IMR-90 (cell line): ENCODE measurements around the gene BCAP31. TPM values are rescaled to one million over a fixed set of nuclear protein-coding genes. Genes with fewer than 3 reads are reported as not detected.

ENCODE experiments used
- ATAC-seq: fragments of 200-7000 bp; cut with Tn5 transposase; 2 replicates; pipeline ENCODE4 v1.9.1; 2020; ENCODE audit warnings: low read depth, mild to moderate bottlenecking, moderate library complexity
- Bru-seq: library from RNA; stranded (reverse); fragments of 400-500 nt; gene quantifications from one replicate; lab custom pipeline; 2021; lab: Mats Ljungman, UMichigan
- BruChase-seq, 2 experiments: library from RNA; stranded (reverse); fragments of 400-500 nt; gene quantifications; one replicate each; lab custom pipeline; 2021; lab: Mats Ljungman, UMichigan
- BruUV-seq: library from RNA; stranded (reverse); fragments of 400-500 nt; replicated peaks from 2 replicates; lab custom pipeline; 2021; lab: Mats Ljungman, UMichigan
- CTCF ChIA-PET: fragments of 300-600 bp; formaldehyde crosslinking; extraction: SDS; loops from one replicate; lab custom pipeline; 2021; ENCODE audit warnings: antibody characterized with exemption; lab: Yijun Ruan, JAX
- POLR2A ChIA-PET: fragments of 300-600 bp; sonication (Branson Sonifier 250); formaldehyde crosslinking; loops from one replicate; lab custom pipeline; 2022; ENCODE audit warnings: antibody characterized with exemption; ENCODE audit not compliant: unreplicated experiment; lab: Charles Lee
- DNase-seq: peaks from one replicate; pipeline ENCODE4 v3.0.0; 2013
- H2AFZ ChIP-seq: replicated peaks from 2 replicates; pipeline ENCODE3; 2013; ENCODE audit warnings: low read length, mild to moderate bottlenecking; ENCODE audit not compliant: poor library complexity
- H2AK5ac ChIP-seq: 2 replicates; pipeline ENCODE4 v1.6.1; 2013; ENCODE audit warnings: low read depth, low read length, inconsistent platforms
- H2AK9ac ChIP-seq: replicated peaks from 2 replicates; pipeline ENCODE3; 2013; ENCODE audit warnings: mild to moderate bottlenecking, low read depth, low read length, moderate library complexity; ENCODE audit not compliant: poor library complexity
- H2BK120ac ChIP-seq: 2 replicates; pipeline ENCODE4 v1.6.1; 2013; ENCODE audit warnings: low read depth, low read length, inconsistent platforms
- H2BK15ac ChIP-seq: 3 replicates; pipeline ENCODE4 v1.6.1; 2013; ENCODE audit warnings: low read depth, low read length, inconsistent platforms
- H2BK20ac ChIP-seq: 2 replicates; pipeline ENCODE4 v1.6.1; 2013; ENCODE audit warnings: low read depth, mild to moderate bottlenecking, inconsistent platforms, low read length, moderate library complexity
- H2BK5ac ChIP-seq: 2 replicates; pipeline ENCODE4 v1.6.1; 2013; ENCODE audit warnings: mild to moderate bottlenecking, low read depth, low read length, inconsistent platforms; ENCODE audit not compliant: poor library complexity, severe bottlenecking
- H3K14ac ChIP-seq: replicated peaks from 2 replicates; pipeline ENCODE4 v1.6.1; 2013; ENCODE audit warnings: low read depth, low read length, inconsistent platforms
- H3K18ac ChIP-seq: 2 replicates; pipeline ENCODE4 v1.6.1; 2013; ENCODE audit warnings: low read depth, low read length, control low read depth
- H3K23ac ChIP-seq: 2 replicates; pipeline ENCODE4 v1.6.1; 2013; ENCODE audit warnings: low read depth, low read length, inconsistent platforms
- H3K27ac ChIP-seq: 2 replicates; pipeline ENCODE4 v1.5.1; 2013; ENCODE audit warnings: mild to moderate bottlenecking, control low read depth, low read length; ENCODE audit not compliant: insufficient read depth
- H3K27me3 ChIP-seq: 2 replicates; pipeline ENCODE4 v1.6.1; 2013; ENCODE audit warnings: low read length; ENCODE audit not compliant: control insufficient read depth, insufficient read depth
- H3K36me3 ChIP-seq: 2 replicates; pipeline ENCODE4 v1.6.1; 2013; ENCODE audit warnings: low read length, mixed read lengths; ENCODE audit not compliant: control insufficient read depth, insufficient read depth
- H3K4ac ChIP-seq: 2 replicates; pipeline ENCODE4 v1.6.1; 2013; ENCODE audit warnings: low read depth, low read length, inconsistent platforms
- H3K4me1 ChIP-seq: 2 replicates; pipeline ENCODE4 v1.6.1; 2013; ENCODE audit warnings: low read length, mixed read lengths; ENCODE audit not compliant: control insufficient read depth, insufficient read depth
- H3K4me2 ChIP-seq: 2 replicates; pipeline ENCODE4 v1.6.1; 2013; ENCODE audit warnings: low read depth, mild to moderate bottlenecking, control low read depth, low read length, moderate library complexity
- H3K4me3 ChIP-seq: 2 replicates; pipeline ENCODE4 v1.5.1; 2013; ENCODE audit warnings: low read depth, mild to moderate bottlenecking, control low read depth, low read length, moderate library complexity; ENCODE audit not compliant: insufficient read depth
- H3K56ac ChIP-seq: 2 replicates; pipeline ENCODE4 v1.6.1; 2013; ENCODE audit warnings: low read length, inconsistent platforms; ENCODE audit not compliant: insufficient read depth; ENCODE audit errors: extremely low read depth
- H3K79me1 ChIP-seq, 2 experiments: 2 replicates each; pipeline ENCODE4 v1.6.1; 2013; ENCODE audit warnings: low read length in 2 of 2, inconsistent platforms in 1 of 2, low read depth in 1 of 2
- H3K9ac ChIP-seq: 2 replicates; pipeline ENCODE4 v1.6.1; 2013; ENCODE audit warnings: low read depth, low read length, control low read depth
- H3K9me1 ChIP-seq: 2 replicates; pipeline ENCODE4 v1.6.1; 2013; ENCODE audit warnings: low read length, inconsistent platforms; ENCODE audit not compliant: insufficient read depth
- H3K9me3 ChIP-seq: 2 replicates; pipeline ENCODE4 v1.6.1; 2013; ENCODE audit warnings: low read length; ENCODE audit not compliant: control insufficient read depth, insufficient read depth
- H4K20me1 ChIP-seq: 2 replicates; pipeline ENCODE4 v1.6.1; 2013; ENCODE audit warnings: low read length, inconsistent platforms; ENCODE audit not compliant: insufficient read depth
- H4K5ac ChIP-seq: 2 replicates; pipeline ENCODE4 v1.6.1; 2013; ENCODE audit warnings: mild to moderate bottlenecking, low read depth, low read length, control low read depth
- H4K8ac ChIP-seq, 2 experiments: 2 replicates each; pipeline ENCODE4 v1.6.1; 2013; ENCODE audit warnings: low read depth in 2 of 2, low read length in 2 of 2, control low read depth in 1 of 2, inconsistent platforms in 1 of 2
- H4K91ac ChIP-seq: 2 replicates; pipeline ENCODE4 v1.6.1; 2013; ENCODE audit warnings: low read depth, low read length, inconsistent platforms; ENCODE audit not compliant: insufficient read depth
- BHLHE40 ChIP-seq: fragments of 150-350 bp; IDR thresholded peaks from 2 replicates; pipeline ENCODE4 v1.6.1; 2016; ENCODE audit warnings: mild to moderate bottlenecking, low read depth, low read length
- CEBPB ChIP-seq: IDR thresholded peaks from 2 replicates; pipeline ENCODE4 v1.6.1; 2012; ENCODE audit warnings: low read depth, low read length, improper control_type of control experiment
- MAZ ChIP-seq: IDR thresholded peaks from 2 replicates; pipeline ENCODE4 v1.6.1; 2012; ENCODE audit warnings: low read depth, mild to moderate bottlenecking, low read length, improper control_type of control experiment, moderate library complexity, borderline replicate concordance
- MXI1 ChIP-seq: IDR thresholded peaks from 2 replicates; pipeline ENCODE4 v1.6.1; 2012; ENCODE audit warnings: low read depth, mild to moderate bottlenecking, low read length, moderate library complexity, borderline replicate concordance
- NFE2L2 ChIP-seq: fragments of 150-350 bp; IDR thresholded peaks from 2 replicates; pipeline ENCODE4 v1.6.1; 2016; ENCODE audit warnings: low read depth, mild to moderate bottlenecking, low read length
- POLR2A ChIP-seq: IDR thresholded peaks from 2 replicates; pipeline ENCODE4 v1.6.1; 2012; ENCODE audit warnings: mild to moderate bottlenecking, low read depth, low read length
- RAD21 ChIP-seq: IDR thresholded peaks from 2 replicates; pipeline ENCODE4 v1.6.1; 2012; ENCODE audit warnings: low read length, improper control_type of control experiment
- RFX5 ChIP-seq: IDR thresholded peaks from 2 replicates; pipeline ENCODE4 v1.8.0; 2012; ENCODE audit warnings: low read depth, mild to moderate bottlenecking, low read length, moderate library complexity
- USF2 ChIP-seq: fragments of 150-350 bp; IDR thresholded peaks from 2 replicates; pipeline ENCODE4 v1.6.1; 2017; ENCODE audit warnings: mild to moderate bottlenecking, antibody characterized with exemption, low read length, low read depth
- WGBS, 2 experiments: methylation state at CpG; one replicate each; pipeline versions ENCODE4 v1.1.5 to v1.1.7; 2013; ENCODE audit warnings: missing lambda C conversion rate in 2 of 2; ENCODE audit not compliant: insufficient read length in 1 of 2; ENCODE audit errors: extremely low coverage in 2 of 2; 5-methylcytosine and 5-hydroxymethylcytosine counted together
- dilution Hi-C: fragments of 300-500 bp; cut with HindIII; formaldehyde crosslinking; loops from one replicate; pipeline ENCODE4 v1.14.3; 2018; ENCODE audit warnings: low sequenced_read_pairs; ENCODE audit not compliant: unreplicated experiment
- in situ Hi-C: fragments of 300-500 bp; cut with MboI; formaldehyde crosslinking; loops from 3 replicates; pipeline ENCODE4 v1.14.3; 2019; ENCODE audit warnings: low sequenced_read_pairs, inconsistent platforms, mixed read lengths
- intact Hi-C: fragments of 100-400 bp; cut with micrococcal nuclease; formaldehyde crosslinking; loops from 2 replicates; pipeline ENCODE4 v1.10.0; 2022
- long read RNA-seq: library from polyadenylated mRNA; unstranded; transcript quantifications from one replicate; pipeline ENCODE4 v2.0.0, GENCODE V29; 2021; ENCODE audit not compliant: unreplicated experiment
- polyA plus RNA-seq, 3 experiments: library from polyadenylated mRNA; depleted of rRNA; stranded (reverse); fragments of >200 nt; gene quantifications; 2 replicates each; pipeline ENCODE4 v1.2.3, GENCODE V29; 2012; ENCODE audit warnings: low replicate concordance in 1 of 3
- total RNA-seq: library from RNA; depleted of rRNA; stranded (reverse); fragments of >200 nt; gene quantifications from 2 replicates; pipeline ENCODE4 v1.2.3, GENCODE V29; 2012; rRNA removed
- TF ChIP-seq, protein P1 (sequence below): conservative IDR thresholded peaks from 2 replicates; pipeline ENCODE4 v1.5.1; 2012; ENCODE audit warnings: mild to moderate bottlenecking, low read depth, low read length, improper control_type of control experiment
- TF ChIP-seq, protein P2 (sequence below): fragments of 150-350 bp; IDR thresholded peaks from 2 replicates; pipeline ENCODE4 v1.6.1; 2016; ENCODE audit warnings: low read depth, mild to moderate bottlenecking, low read length, moderate library complexity, borderline replicate concordance

BCAP31 gene
- total RNA-seq (166 and 244 TPM in 2 replicates), polyA plus RNA-seq (2012; rRNA removed) (125 and 131 TPM in 2 replicates), Bru-seq, nascent RNA (percentile 73 among the genes with signal in this experiment), BruChase-seq, experiment 1, labeled RNA remaining after a 6-hour chase (percentile 72 among the genes with signal in this experiment), BruChase-seq, experiment 2, labeled RNA remaining after a 2-hour chase (percentile 72 among the genes with signal in this experiment)
- 118 and 139 TPM in 2 replicates for polyA plus RNA-seq (2012; cell fraction: cytosol; rRNA removed)
- 56.8 and 80.0 TPM in 2 replicates for polyA plus RNA-seq (2012; cell fraction: nucleus; rRNA removed; ENCODE audit: low replicate concordance)
- long read RNA-seq, transcript BCAP31-201 (8 exons, 1,643 nt), result major isoform, 283 of 354 reads
- long read RNA-seq, transcript BCAP31-207 (8 exons, 1,824 nt), result minor isoform, 22 of 354 reads
- long read RNA-seq, partial matches to known transcripts, result 24 of 354 reads
- long read RNA-seq, other reads (novel, unspliced or antisense), result 24 of 354 reads

DNA sequence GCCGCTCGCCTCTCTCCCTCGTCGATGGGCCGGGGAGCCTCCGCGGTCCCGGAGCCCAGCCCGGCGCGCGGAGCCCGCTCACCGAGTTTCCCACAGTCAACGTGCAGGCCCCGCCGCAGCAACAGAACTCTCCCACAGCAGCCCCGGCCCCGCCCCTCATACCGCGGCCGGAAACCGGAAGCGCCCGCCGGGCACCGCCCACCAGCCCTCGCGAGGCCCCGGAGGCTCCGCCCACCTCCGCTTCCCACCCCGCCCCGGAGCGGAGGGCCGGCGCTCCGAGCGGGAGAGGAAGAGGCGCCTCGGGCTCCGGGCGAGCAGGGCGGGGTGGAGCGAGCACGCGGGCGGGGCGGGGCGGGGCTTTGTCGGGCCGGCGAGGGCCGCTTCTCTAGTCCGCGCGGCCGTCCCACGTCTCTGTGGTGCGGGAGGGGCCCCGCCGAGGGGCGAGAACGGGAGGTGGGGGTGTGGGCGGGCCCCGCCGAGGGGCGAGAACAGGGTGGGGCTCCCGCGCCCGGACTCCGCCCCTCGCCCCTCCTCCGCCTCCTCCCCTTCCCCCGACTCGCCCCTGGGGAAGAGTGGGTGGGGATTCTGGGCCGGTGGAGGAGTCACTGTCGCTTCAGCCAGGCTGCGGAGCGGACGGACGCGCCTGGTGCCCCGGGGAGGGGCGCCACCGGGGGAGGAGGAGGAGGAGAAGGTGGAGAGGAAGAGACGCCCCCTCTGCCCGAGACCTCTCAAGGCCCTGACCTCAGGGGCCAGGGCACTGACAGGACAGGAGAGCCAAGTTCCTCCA is at the start of gene BCAP31, which contains the start of gene ABCD1:
Gene BCAP31, minus strand, starts transcription at position 136 of the 787 bp plus-strand sequence. CDS start 1,143 bp downstream, outside the sequence.
Gene ABCD1, plus strand, starts transcription at position 605 of the 787 bp plus-strand sequence. CDS start 411 bp downstream, outside the sequence.
- Histone ChIP-seq H2AFZ (peak within 1 kb of the TSS; percentile 83), H4K8ac (peak within 1 kb of the TSS; percentile 43 to 53; a peak in 3 of 4 replicates)
- peak; percentile 84 for TF ChIP-seq POLR2A
- TF ChIP-seq, protein P1, sequence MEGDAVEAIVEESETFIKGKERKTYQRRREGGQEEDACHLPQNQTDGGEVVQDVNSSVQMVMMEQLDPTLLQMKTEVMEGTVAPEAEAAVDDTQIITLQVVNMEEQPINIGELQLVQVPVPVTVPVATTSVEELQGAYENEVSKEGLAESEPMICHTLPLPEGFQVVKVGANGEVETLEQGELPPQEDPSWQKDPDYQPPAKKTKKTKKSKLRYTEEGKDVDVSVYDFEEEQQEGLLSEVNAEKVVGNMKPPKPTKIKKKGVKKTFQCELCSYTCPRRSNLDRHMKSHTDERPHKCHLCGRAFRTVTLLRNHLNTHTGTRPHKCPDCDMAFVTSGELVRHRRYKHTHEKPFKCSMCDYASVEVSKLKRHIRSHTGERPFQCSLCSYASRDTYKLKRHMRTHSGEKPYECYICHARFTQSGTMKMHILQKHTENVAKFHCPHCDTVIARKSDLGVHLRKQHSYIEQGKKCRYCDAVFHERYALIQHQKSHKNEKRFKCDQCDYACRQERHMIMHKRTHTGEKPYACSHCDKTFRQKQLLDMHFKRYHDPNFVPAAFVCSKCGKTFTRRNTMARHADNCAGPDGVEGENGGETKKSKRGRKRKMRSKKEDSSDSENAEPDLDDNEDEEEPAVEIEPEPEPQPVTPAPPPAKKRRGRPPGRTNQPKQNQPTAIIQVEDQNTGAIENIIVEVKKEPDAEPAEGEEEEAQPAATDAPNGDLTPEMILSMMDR, result no peak
- no peak for TF ChIP-seq BHLHE40
- TF ChIP-seq CEBPB, result no peak
- TF ChIP-seq MAZ, result peak; percentile 42; the same call in 1 of the 2 replicates
- peak; percentile 23; the same call in 1 of the 2 replicates for TF ChIP-seq MXI1
- no peak for TF ChIP-seq RFX5
- no peak for TF ChIP-seq NFE2L2
- TF ChIP-seq, protein P2, sequence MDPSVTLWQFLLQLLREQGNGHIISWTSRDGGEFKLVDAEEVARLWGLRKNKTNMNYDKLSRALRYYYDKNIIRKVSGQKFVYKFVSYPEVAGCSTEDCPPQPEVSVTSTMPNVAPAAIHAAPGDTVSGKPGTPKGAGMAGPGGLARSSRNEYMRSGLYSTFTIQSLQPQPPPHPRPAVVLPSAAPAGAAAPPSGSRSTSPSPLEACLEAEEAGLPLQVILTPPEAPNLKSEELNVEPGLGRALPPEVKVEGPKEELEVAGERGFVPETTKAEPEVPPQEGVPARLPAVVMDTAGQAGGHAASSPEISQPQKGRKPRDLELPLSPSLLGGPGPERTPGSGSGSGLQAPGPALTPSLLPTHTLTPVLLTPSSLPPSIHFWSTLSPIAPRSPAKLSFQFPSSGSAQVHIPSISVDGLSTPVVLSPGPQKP, result no peak
- TF ChIP-seq USF2, result no peak
- TF ChIP-seq RAD21, result no peak

More for the DNA sequence above, at the start of gene BCAP31, which contains the start of gene ABCD1:
- WGBS, 2 experiments, result 31% methylated on average over 28 of the region's 88 CpGs; no CpG with 5 or more reads in 1 of the 2 experiments
- dilution Hi-C loops, result no loop called here
- Histone ChIP-seq H3K9me3 (no peaks in the 10 kb centered on the region), H2AK9ac (peak within 1 kb of the TSS; percentile 93), H2BK15ac (no peak within 1 kb of the TSS; the same call in 2 of the 3 replicates), H2BK5ac (peak within 1 kb of the TSS; percentile 53), H3K14ac (peak within 1 kb of the TSS; percentile 59; the same call in 1 of the 2 replicates), H3K4ac (peak within 1 kb of the TSS; percentile 65), H2BK120ac (no peak within 1 kb of the TSS), H3K4me2 (peak within 1 kb of the TSS; percentile 88), H4K5ac (0 out of 2 replicates have a peak within 1 kb of the TSS, but pooled peaks have one; percentile 25), H2AK5ac (peak within 1 kb of the TSS; percentile 47), H3K27ac (peak within 1 kb of the TSS; percentile 77), H3K23ac (peak within 1 kb of the TSS; percentile 18; the same call in 1 of the 2 replicates), H2BK20ac (no peak within 1 kb of the TSS), H4K91ac (peak within 1 kb of the TSS; percentile 34; the same call in 1 of the 2 replicates), H3K27me3 (no peaks in the 10 kb centered on the region), H3K18ac (no peak within 1 kb of the TSS), H4K20me1 (peaks cover 14% of the 10 kb centered on the region), H3K4me1 (peaks cover 17% of the 10 kb centered on the region), H3K9me1 (peaks cover 5% of the 10 kb centered on the region; the same call in 1 of the 2 replicates), H3K79me1 (peaks cover 3 to 32% of the 10 kb centered on the region in 2 experiments; a peak in 3 of 4 replicates), H3K4me3 (peak within 1 kb of the TSS; percentile 82), H3K9ac (peak within 1 kb of the TSS; percentile 65), H3K56ac (peak within 1 kb of the TSS; percentile 12; the same call in 1 of the 2 replicates), H3K36me3 (peaks cover 11% of the 10 kb centered on the region)
- in situ Hi-C loops, result no loop called here
- no TSS peak for BruUV-seq
- ChIA-PET CTCF (no interaction called here), POLR2A (no interaction called here)
- ATAC-seq, result peak; percentile 86
- DNase-seq, result peak; percentile 78
- intact Hi-C loops, result no loop called here
